T-cell (primary cell): ENCODE results near the gene SIRPA. TPM values are rescaled to one million over a fixed set of nuclear protein-coding genes. Genes with fewer than 3 reads are reported as not detected.

Source experiments
- ATAC-seq, 4 experiments: fragments of 200-7000 bp in 3 of 4; fragments of 150-1000 bp in 1 of 4; cut with Tn5 transposase; replicated peaks in 1 of 4; 1 replicate in 3 of 4; 2 replicates in 1 of 4; pipeline ENCODE4 v1.10.0; 2021; ENCODE audit warnings: moderate library complexity in 3 of 4, mild to moderate bottlenecking in 2 of 4, moderate number of reproducible peaks in 1 of 4
- CTCF ChIA-PET, 2 donors: fragments of 300-600 bp; sonication (Branson Sonifier 250); formaldehyde crosslinking; loops; one replicate each; lab custom pipeline; 2022; ENCODE audit warnings: antibody characterized with exemption in 2 of 2; lab: Charles Lee
- POLR2A ChIA-PET, 2 donors: fragments of 300-600 bp; sonication (Branson Sonifier 250); formaldehyde crosslinking; loops; one replicate each; lab custom pipeline; 2022; ENCODE audit warnings: antibody characterized with exemption in 2 of 2; lab: Charles Lee
- DNase-seq, 35 experiments: peaks; one replicate each; pipeline versions ENCODE4 v3.0.0 to v3.0.0-alpha.2; 2013 to 2023
- H3K27ac ChIP-seq: one replicate; pipeline ENCODE4 v1.5.1; 2013; ENCODE audit warnings: low read length
- H3K27me3 ChIP-seq, 2 experiments: replicated peaks in 1 of 2; 1 replicate in 1 of 2; 2 replicates in 1 of 2; pipeline versions ENCODE4 v1.6.1 to v1.7.0; 2013; ENCODE audit warnings: low read length in 1 of 2, mixed read lengths in 1 of 2; ENCODE audit not compliant: control insufficient read depth in 2 of 2, insufficient read depth in 2 of 2; ENCODE audit errors: extremely low read depth in 1 of 2
- H3K36me3 ChIP-seq, 2 donors: 1 replicate in 1 of 2; 2 replicates in 1 of 2; pipeline versions ENCODE4 v1.6.1 to v1.7.0; 2013; ENCODE audit warnings: low read length in 1 of 2; ENCODE audit not compliant: control insufficient read depth in 2 of 2, insufficient read depth in 1 of 2; ENCODE audit errors: extremely low read depth in 1 of 2
- H3K4me1 ChIP-seq, 2 experiments: 1 replicate in 1 of 2; 2 replicates in 1 of 2; pipeline versions ENCODE4 v1.6.1 to v1.7.0; 2013; ENCODE audit warnings: low read length in 2 of 2, mixed read lengths in 1 of 2; ENCODE audit not compliant: insufficient read depth in 2 of 2, control insufficient read depth in 1 of 2; ENCODE audit errors: extremely low read depth in 1 of 2
- H3K4me3 ChIP-seq, 2 donors: 1 replicate in 1 of 2; 2 replicates in 1 of 2; pipeline versions ENCODE4 v1.5.1 to v1.7.0; 2013; ENCODE audit warnings: mild to moderate bottlenecking in 2 of 2, low read length in 1 of 2, moderate library complexity in 1 of 2; ENCODE audit not compliant: control insufficient read depth in 1 of 2; ENCODE audit errors: extremely low read depth in 1 of 2
- H3K9me3 ChIP-seq: 2 replicates; pipeline ENCODE4 v1.7.0; 2013
- H3K27ac Mint-ChIP-seq, 2 donors: one replicate each; pipeline ENCODE4 v1.8.0; 2020 to 2021; ENCODE audit warnings: mild to moderate bottlenecking in 2 of 2, mixed read lengths in 2 of 2
- H3K27me3 Mint-ChIP-seq, 2 donors: one replicate each; pipeline ENCODE4 v1.8.0; 2021 to 2022; ENCODE audit warnings: mixed read lengths in 2 of 2
- H3K36me3 Mint-ChIP-seq: one replicate; pipeline ENCODE4 v1.8.0; 2021; ENCODE audit warnings: mixed read lengths
- H3K4me1 Mint-ChIP-seq, 3 donors: one replicate each; pipeline ENCODE4 v1.8.0; 2020 to 2022; ENCODE audit warnings: mixed read lengths in 3 of 3, mild to moderate bottlenecking in 1 of 3
- H3K4me3 Mint-ChIP-seq, 3 donors: one replicate each; pipeline ENCODE4 v1.8.0; 2020 to 2022; ENCODE audit warnings: mild to moderate bottlenecking in 3 of 3, mixed read lengths in 3 of 3, moderate library complexity in 3 of 3
- H3K9me3 Mint-ChIP-seq, 3 donors: one replicate each; pipeline ENCODE4 v1.8.0; 2020 to 2022; ENCODE audit warnings: mixed read lengths in 3 of 3
- WGBS: methylation state at CpG from one replicate; pipeline ENCODE4 v1.1.5; 2013; ENCODE audit warnings: missing lambda C conversion rate; ENCODE audit not compliant: insufficient coverage; 5-methylcytosine and 5-hydroxymethylcytosine counted together
- total RNA-seq, 35 experiments: library from RNA in 6 of 35; stranded (reverse) in 6 of 35; fragments of 120-200 nt in 1 of 35; gene quantifications; one replicate each; pipeline versions ENCODE4 v1.2.1 to v1.2.4 and lab custom pipeline; 2013 to 2026

The SIRPA gene
- total RNA-seq, 5 donors from 2014 or later (not counting 1 experiment from before 2014, with no cell fraction given) = 0.15 to 0.72 (median 0.50) TPM; not detected in 1

DNA sequence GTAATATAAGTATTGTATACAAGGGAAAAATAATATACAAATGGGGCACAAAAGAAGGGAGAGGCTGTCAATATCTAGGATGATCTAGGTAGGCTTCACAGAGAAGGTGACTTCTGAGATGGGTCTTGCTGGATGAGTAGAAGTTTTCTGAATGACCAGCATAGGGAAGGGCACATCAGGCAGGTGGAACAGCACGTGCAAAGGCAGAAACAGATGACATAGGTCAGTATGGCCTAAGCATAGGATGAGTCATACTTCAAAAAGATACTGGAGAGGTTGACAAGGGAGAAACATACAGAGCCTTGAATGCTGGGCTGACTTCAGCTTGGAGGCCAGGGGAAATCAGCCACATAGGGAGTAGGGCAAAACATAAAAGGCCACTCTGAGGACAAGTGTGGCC, 31.9 kb upstream of the SIRPA start:
- no peak overlapping the region for H3K4me3 ChIP-seq
- DNase-seq (no peak), ATAC-seq (no peak)
- Mint-ChIP-seq H3K4me3 (no peak overlapping the region), H3K9me3 (no peaks in the 10 kb centered on the region), H3K27me3 (peaks cover 27 to 30% of the 10 kb centered on the region in 2 donors), H3K27ac (no peak overlapping the region), H3K4me1 (no peaks in the 10 kb centered on the region), H3K36me3 (no peaks in the 10 kb centered on the region)
- no peaks in the 10 kb centered on the region for H3K36me3 ChIP-seq
- POLR2A ChIA-PET = no interaction called here
- H3K27ac ChIP-seq = no peak overlapping the region
- 20% methylated on average over 1 of the region's 1 CpG for WGBS
- H3K4me1 ChIP-seq = no peaks in the 10 kb centered on the region
- CTCF ChIA-PET = no interaction called here
- peaks cover 0 to 40% of the 10 kb centered on the region in 2 experiments for H3K27me3 ChIP-seq
- no peaks in the 10 kb centered on the region for H3K9me3 ChIP-seq

DNA sequence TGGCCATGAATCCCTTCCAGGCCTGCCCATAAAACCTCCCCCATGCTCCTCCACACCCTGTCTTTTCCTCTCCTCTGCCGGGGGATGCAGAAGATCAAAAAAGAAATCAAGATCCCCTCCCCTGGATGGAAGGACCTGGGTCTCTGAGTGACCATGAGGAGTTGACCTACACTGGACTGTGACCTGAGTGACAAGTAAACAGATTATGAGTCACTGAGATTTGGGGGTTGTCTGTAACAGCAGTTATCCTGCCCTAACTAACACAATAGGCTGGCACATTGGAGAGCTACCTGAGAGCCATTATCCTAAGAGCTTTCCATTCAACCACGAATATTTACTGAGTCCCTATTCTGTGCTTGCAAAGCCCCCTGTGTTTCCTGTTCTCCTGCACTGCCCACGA, 28.4 kb upstream of the SIRPA start:
- no peak overlapping the region for H3K4me3 Mint-ChIP-seq
- POLR2A ChIA-PET = no interaction called here
- 0% methylated on average over 2 of the region's 3 CpGs for WGBS

DNA sequence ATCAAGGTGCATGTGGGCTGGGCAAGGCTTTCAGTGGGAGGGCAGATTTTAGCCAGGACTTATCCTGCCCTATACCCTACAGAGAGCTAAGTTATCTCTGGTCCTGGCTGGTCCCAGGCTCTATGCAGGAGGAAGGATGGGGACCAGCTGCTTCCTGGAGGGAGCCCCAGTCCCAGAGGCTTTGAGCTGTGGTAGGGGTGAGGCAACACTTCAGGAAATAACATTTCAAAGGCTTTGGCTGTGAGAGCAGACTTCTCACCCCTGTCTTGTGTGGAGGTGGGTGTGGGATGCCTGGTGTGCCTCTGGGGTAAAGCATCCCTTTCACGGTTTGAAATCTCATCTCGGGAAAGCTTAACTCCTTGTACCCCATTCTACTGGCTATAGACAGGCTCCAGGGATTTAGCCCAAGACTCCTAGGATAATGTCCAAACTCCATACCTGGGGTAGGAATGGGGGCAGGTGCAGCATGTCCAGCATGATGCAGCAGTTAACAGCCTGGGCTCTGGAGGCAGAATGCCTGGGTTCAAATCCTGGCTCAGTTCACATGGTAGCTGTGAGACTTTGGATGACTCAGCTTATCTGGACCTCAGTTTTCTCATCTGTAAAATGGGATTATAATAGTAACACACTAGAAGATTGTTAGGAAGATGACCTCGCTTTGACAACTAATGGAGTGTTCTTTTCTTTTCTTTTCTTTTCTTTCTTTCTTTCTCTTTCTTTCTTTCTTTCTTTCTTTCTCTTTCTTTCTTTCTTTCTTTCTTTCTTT, 27.5 kb upstream of the SIRPA start:
- DNase-seq (no peak), ATAC-seq (peak in 1 of 4 experiments; percentile 13)
- no peak overlapping the region for H3K4me3 Mint-ChIP-seq
- H3K36me3 Mint-ChIP-seq = no peaks in the 10 kb centered on the region
- peaks cover 0 to 2% (median 0%) of the 10 kb centered on the region in 3 donors for H3K9me3 Mint-ChIP-seq
- POLR2A ChIA-PET = no interaction called here
- Histone ChIP-seq H3K27me3 (peaks cover 0 to 46% of the 10 kb centered on the region in 2 experiments), H3K4me3 (no peak overlapping the region), H3K4me1 (no peaks in the 10 kb centered on the region), H3K9me3 (no peaks in the 10 kb centered on the region), H3K27ac (no peak overlapping the region), H3K36me3 (no peaks in the 10 kb centered on the region)
- peaks cover 0 to 3% (median 0%) of the 10 kb centered on the region in 3 donors for H3K4me1 Mint-ChIP-seq
- no CpG with 5 or more reads among the region's 3 CpGs for WGBS
- peaks cover 26 to 27% of the 10 kb centered on the region in 2 donors for H3K27me3 Mint-ChIP-seq
- CTCF ChIA-PET = no interaction called here
- no peak overlapping the region for H3K27ac Mint-ChIP-seq

More for the DNA sequence above, 28.4 kb upstream of the SIRPA start:
- H3K36me3 Mint-ChIP-seq = no peaks in the 10 kb centered on the region
- Histone ChIP-seq H3K36me3 (no peaks in the 10 kb centered on the region), H3K4me1 (no peaks in the 10 kb centered on the region), H3K4me3 (no peak overlapping the region), H3K27me3 (peaks cover 0 to 42% of the 10 kb centered on the region in 2 experiments), H3K27ac (no peak overlapping the region), H3K9me3 (no peaks in the 10 kb centered on the region)
- DNase-seq = no peak
- ATAC-seq = no peak
- CTCF ChIA-PET = no interaction called here
- peaks cover 26 to 27% of the 10 kb centered on the region in 2 donors for H3K27me3 Mint-ChIP-seq
- no peak overlapping the region for H3K27ac Mint-ChIP-seq
- H3K9me3 Mint-ChIP-seq = no peaks in the 10 kb centered on the region
- H3K4me1 Mint-ChIP-seq = peaks cover 0 to 3% (median 0%) of the 10 kb centered on the region in 3 donors

DNA sequence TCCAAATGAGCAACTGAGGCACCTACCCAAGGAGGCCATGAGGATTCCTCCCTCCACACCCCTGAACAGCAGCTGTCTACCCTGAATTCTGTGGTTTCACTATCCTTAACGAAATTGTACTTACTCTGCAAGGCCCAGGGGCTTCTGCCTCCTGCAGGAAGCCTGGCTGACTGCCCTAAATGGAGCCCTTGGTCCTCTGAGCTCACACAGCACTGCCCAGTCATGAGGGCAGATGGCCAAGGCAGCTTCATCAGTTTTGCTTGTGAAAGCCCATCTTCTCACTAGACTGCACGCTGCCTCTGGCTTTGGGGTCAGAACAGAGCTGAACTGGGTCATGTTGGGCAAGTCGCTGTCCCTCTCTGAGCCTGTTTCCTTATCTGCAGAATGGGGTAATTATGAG, 26.4 kb upstream of the SIRPA start:
- Histone ChIP-seq H3K9me3 (no peaks in the 10 kb centered on the region), H3K27me3 (peaks cover 0 to 44% of the 10 kb centered on the region in 2 experiments), H3K4me3 (no peak overlapping the region), H3K27ac (no peak overlapping the region), H3K4me1 (no peaks in the 10 kb centered on the region), H3K36me3 (no peaks in the 10 kb centered on the region)
- ATAC-seq = no peak
- H3K36me3 Mint-ChIP-seq = no peaks in the 10 kb centered on the region
- POLR2A ChIA-PET = no interaction called here
- peaks cover 20 to 21% of the 10 kb centered on the region in 2 donors for H3K27me3 Mint-ChIP-seq
- H3K27ac Mint-ChIP-seq = no peak overlapping the region
- peaks cover 0 to 4% (median 0%) of the 10 kb centered on the region in 3 donors for H3K9me3 Mint-ChIP-seq
- no peak for DNase-seq
- CTCF ChIA-PET = no interaction called here
- WGBS = 56% methylated on average over 3 of the region's 3 CpGs
- no peak overlapping the region for H3K4me3 Mint-ChIP-seq
- H3K4me1 Mint-ChIP-seq = peaks cover 0 to 3% (median 0%) of the 10 kb centered on the region in 3 donors

DNA sequence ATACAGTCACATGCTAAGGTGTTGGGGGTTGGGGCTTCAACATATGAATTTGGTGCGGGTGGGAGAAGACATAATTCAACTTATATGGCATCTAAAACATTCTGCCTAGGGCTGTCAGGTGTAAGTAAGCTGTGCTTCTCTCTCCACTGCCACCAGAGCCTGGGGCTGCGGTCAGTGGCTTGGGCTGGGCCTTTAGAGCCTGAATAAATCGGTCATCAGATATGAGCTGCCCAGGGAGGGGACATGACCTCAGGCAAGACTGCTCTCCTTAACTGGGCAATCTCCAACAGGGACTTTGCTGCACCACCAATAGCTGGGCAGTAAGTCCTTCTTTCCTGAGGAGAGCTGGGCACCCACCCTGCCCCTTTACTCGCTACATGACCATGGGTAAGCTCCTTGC, 24.9 kb upstream of the SIRPA start:
- DNase-seq (no peak), ATAC-seq (no peak)
- Mint-ChIP-seq H3K36me3 (no peaks in the 10 kb centered on the region), H3K27me3 (peaks cover 19 to 21% of the 10 kb centered on the region in 2 donors), H3K4me1 (peaks cover 0 to 3% (median 0%) of the 10 kb centered on the region in 3 donors), H3K4me3 (no peak overlapping the region), H3K27ac (no peak overlapping the region), H3K9me3 (peaks cover 0 to 4% (median 0%) of the 10 kb centered on the region in 3 donors)
- Histone ChIP-seq H3K27me3 (peaks cover 0 to 39% of the 10 kb centered on the region in 2 experiments), H3K9me3 (no peaks in the 10 kb centered on the region), H3K27ac (no peak overlapping the region), H3K4me3 (no peak overlapping the region), H3K36me3 (no peaks in the 10 kb centered on the region), H3K4me1 (no peaks in the 10 kb centered on the region)
- WGBS = 75% methylated on average over 2 of the region's 4 CpGs
- ChIA-PET CTCF (no interaction called here), POLR2A (no interaction called here)

DNA sequence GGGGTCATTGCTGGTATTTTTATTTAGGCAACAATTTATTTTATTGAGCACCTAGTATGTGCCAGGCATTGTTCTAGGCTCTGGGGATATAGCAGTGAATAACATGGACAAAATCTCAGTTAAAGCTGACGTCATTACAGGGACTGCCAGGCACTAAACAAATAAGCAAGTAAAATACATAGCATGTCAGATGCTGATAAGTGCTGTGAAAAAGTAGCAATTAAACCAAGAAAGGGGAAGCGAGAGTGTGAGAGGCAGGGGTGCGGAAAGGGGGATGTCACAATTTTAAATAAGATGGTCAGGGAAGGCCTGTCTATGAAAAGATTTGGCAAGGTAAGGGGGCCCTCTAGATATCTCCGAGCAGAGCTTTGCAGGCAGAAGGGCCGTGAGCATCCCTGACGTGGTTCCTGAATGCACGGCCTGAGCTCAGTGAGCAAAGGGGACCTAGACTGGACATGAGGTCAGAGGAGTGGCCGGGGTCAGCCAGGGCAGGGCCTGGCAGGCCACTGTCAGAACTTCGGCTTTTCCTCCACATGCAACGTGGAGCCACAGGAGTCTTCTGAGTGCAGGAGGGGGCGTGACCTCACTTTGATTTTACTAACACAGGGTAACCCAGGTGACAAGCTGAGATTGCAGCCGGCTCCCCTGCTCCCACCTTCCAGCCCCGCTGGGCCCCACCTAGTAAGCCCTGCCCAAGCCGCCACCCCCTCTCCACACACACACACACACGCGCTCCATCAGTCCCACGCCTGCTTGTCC, 24.2 kb upstream of the SIRPA start:
- peaks cover 19 to 21% of the 10 kb centered on the region in 2 donors for H3K27me3 Mint-ChIP-seq
- CTCF ChIA-PET = no interaction called here
- no peak overlapping the region for H3K4me3 Mint-ChIP-seq

More for the DNA sequence above, 24.2 kb upstream of the SIRPA start:
- no peak overlapping the region for H3K27ac ChIP-seq
- no peak overlapping the region for H3K4me3 ChIP-seq
- H3K36me3 ChIP-seq = no peaks in the 10 kb centered on the region
- 44% methylated on average over 17 of the region's 17 CpGs for WGBS
- H3K9me3 ChIP-seq = no peaks in the 10 kb centered on the region
- peaks cover 0 to 3% (median 0%) of the 10 kb centered on the region in 3 donors for H3K4me1 Mint-ChIP-seq
- H3K27me3 ChIP-seq = peaks cover 0 to 42% of the 10 kb centered on the region in 2 experiments
- ATAC-seq (no peak), DNase-seq (peak in 1 of 35 experiments; percentile 19)
- peaks cover 0 to 4% (median 0%) of the 10 kb centered on the region in 3 donors for H3K9me3 Mint-ChIP-seq
- no peak overlapping the region for H3K27ac Mint-ChIP-seq
- H3K4me1 ChIP-seq = no peaks in the 10 kb centered on the region
- POLR2A ChIA-PET = no interaction called here
- H3K36me3 Mint-ChIP-seq = no peaks in the 10 kb centered on the region
